ENCODE results near the gene LTA.

LTA gene

GRCh38 chr6:31572041-31572911, at the start of gene LTA:
Gene LTA, plus strand, starts transcription at chr6:31572289. Its CDS starts 454 bp downstream, at chr6:31572743.
- Histone ChIP-seq H3K9me3 (ENCODE audit: control insufficient read depth in 5 of 5, low read length in 5 of 5) (no peaks in the 10 kb centered on the region), H3K36me3 (ENCODE audit: control insufficient read depth in 5 of 5, insufficient read depth in 5 of 5, low read length in 5 of 5) (peaks cover 0 to 4% (median 0%) of the 10 kb centered on the region in 5 donors), H3K27ac (ENCODE audit: low read depth, low read length) (no peak within 1 kb of the TSS), H3K27me3 (ENCODE audit: control insufficient read depth in 5 of 5, insufficient read depth in 4 of 5, low read length in 5 of 5) (peaks cover 0 to 4% (median 0%) of the 10 kb centered on the region in 5 donors), H3K9ac (ENCODE audit: low read length in 5 of 5) (no peak within 1 kb of the TSS), H3K4me3 (ENCODE audit: low read depth in 1 of 5, low read length in 5 of 5) (no peak within 1 kb of the TSS), H3K4me1 (ENCODE audit: control insufficient read depth in 5 of 5, insufficient read depth in 5 of 5, low read length in 5 of 5) (peaks cover 0 to 34% (median 9%) of the 10 kb centered on the region in 5 donors)

DNA sequence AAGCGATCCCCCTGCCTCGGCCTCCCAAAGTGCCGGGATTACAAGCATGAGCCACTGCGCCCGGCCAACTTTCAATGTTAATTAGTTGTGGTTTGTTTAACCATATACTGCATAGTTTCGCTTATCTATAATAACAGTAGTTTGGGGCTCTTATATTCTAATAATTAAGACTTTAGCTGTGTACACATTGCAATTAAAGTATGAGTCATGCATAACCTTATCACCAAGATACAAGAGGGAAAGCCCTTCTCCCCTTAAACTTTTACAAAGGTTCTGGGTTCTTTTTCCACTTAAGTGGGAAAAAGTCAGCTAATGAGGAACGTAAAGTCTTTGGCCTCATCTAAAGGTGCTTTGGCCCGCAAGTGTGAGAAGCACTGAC, 46.5 kb upstream of the LTA start:
- Histone ChIP-seq H3K4me1 (ENCODE audit: control insufficient read depth in 5 of 5, insufficient read depth in 5 of 5, low read length in 5 of 5) (no peaks in the 10 kb centered on the region), H3K27ac (ENCODE audit: low read depth, low read length) (no peak overlapping the region), H3K9me3 (ENCODE audit: control insufficient read depth in 5 of 5, low read length in 5 of 5) (no peaks in the 10 kb centered on the region), H3K4me3 (ENCODE audit: low read depth in 1 of 5, low read length in 5 of 5) (no peak overlapping the region), H3K36me3 (ENCODE audit: control insufficient read depth in 5 of 5, insufficient read depth in 5 of 5, low read length in 5 of 5) (peaks cover 0 to 13% (median 11%) of the 10 kb centered on the region in 5 donors), H3K27me3 (ENCODE audit: control insufficient read depth in 5 of 5, insufficient read depth in 4 of 5, low read length in 5 of 5) (no peaks in the 10 kb centered on the region), H3K9ac (ENCODE audit: low read length in 5 of 5) (no peak overlapping the region)

DNA sequence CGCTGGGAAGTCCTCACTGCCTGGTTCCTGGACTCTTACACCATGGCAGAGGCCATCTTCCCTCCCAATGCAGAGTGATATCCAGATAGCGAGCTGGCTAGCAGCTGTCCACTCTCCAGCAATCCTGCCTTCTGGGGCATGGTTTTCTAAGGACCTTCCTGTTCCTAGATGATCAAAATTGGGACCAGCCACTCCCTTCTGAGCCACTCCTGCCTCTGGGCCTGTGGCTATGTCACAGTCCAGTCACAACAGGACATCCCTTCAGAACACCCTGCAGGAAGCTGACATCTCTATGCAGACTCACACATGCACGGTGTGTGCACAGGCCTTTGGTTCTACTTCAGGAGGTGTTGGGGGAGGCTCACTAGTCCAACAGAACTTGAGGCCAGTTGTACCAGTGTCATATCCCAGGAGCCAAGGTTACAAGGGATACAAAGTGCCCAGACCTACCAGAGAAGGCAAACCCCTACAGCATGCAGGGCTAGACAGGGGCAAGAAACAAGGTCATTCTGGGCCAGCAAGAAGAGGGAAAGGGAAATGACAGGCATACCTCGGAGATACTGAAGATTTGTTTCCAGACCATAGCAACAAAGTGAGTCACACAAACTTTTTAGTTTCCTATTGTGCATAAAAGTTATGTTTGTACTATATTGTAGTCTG, 46.0 kb upstream of the LTA start:
- H3K27ac ChIP-seq (ENCODE audit: low read depth, low read length): no peak overlapping the region
- no peaks in the 10 kb centered on the region for H3K9me3 ChIP-seq (ENCODE audit: control insufficient read depth in 5 of 5, low read length in 5 of 5)

DNA sequence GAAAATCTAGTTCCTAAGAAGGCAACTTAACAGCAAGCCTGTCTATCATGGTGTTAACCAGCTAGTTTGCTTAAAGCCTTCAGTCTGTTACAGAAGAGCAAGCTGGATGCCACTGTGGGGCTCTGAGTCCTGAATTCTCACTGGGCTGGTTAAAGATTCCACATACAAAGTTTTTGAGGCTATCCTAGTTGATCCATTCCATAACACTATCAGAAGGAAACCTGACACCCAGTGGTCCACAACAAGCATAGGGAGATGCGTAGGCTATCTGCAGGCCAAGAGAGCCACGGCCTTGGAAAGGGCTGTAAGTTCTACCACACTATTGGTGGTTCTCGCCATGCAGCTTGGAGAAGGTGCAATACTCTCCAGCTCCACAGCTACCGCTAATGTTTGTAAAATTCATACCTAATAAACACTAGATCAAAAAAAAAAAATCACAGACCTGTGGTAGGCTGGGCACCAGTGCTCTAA, 43.7 kb upstream of the LTA start:
- no peaks in the 10 kb centered on the region for H3K9me3 ChIP-seq (ENCODE audit: control insufficient read depth in 5 of 5, low read length in 5 of 5)
- H3K4me3 ChIP-seq (ENCODE audit: low read depth in 1 of 5, low read length in 5 of 5): no peak overlapping the region
- H3K4me1 ChIP-seq (ENCODE audit: control insufficient read depth in 5 of 5, insufficient read depth in 5 of 5, low read length in 5 of 5): no peaks in the 10 kb centered on the region
- no peak overlapping the region for H3K27ac ChIP-seq (ENCODE audit: low read depth, low read length)
- no peak overlapping the region for H3K9ac ChIP-seq (ENCODE audit: low read length in 5 of 5)
- peaks cover 5 to 39% (median 35%) of the 10 kb centered on the region in 5 donors for H3K36me3 ChIP-seq (ENCODE audit: control insufficient read depth in 5 of 5, insufficient read depth in 5 of 5, low read length in 5 of 5)
- H3K27me3 ChIP-seq (ENCODE audit: control insufficient read depth in 5 of 5, insufficient read depth in 4 of 5, low read length in 5 of 5): no peaks in the 10 kb centered on the region

More for the DNA sequence above, 46.0 kb upstream of the LTA start:
- no peak overlapping the region for H3K4me3 ChIP-seq (ENCODE audit: low read depth in 1 of 5, low read length in 5 of 5)
- H3K9ac ChIP-seq (ENCODE audit: low read length in 5 of 5): no peak overlapping the region
- no peaks in the 10 kb centered on the region for H3K4me1 ChIP-seq (ENCODE audit: control insufficient read depth in 5 of 5, insufficient read depth in 5 of 5, low read length in 5 of 5)
- H3K27me3 ChIP-seq (ENCODE audit: control insufficient read depth in 5 of 5, insufficient read depth in 4 of 5, low read length in 5 of 5): no peaks in the 10 kb centered on the region
- H3K36me3 ChIP-seq (ENCODE audit: control insufficient read depth in 5 of 5, insufficient read depth in 5 of 5, low read length in 5 of 5): peaks cover 0 to 18% (median 16%) of the 10 kb centered on the region in 5 donors

DNA sequence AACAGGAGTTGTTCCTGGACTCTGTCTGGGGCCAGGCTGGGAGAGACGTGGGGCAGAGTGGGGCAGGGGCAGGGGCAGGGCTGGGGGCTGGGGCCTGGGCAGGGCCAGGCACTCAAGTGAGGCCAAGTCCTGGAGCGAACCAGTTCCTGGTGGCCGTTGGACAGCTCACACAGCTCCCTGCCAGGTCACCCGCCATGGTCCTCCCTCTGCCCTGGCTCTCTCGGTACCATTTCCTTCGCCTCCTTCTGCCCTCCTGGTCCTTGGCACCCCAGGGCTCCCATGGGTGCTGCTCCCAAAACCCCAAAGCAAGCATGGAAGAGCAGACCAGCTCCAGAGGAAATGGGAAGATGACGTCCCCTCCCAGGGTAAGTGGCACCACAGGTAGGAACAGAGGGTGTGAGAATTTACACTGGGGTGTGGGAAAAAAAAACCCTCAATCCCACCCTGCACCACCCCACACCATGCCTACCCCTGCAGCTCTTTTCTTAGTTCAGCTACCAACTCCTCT, 43.2 kb upstream of the LTA start, which contains the start of gene MCCD1:
MCCD1 (plus strand) TSS at position 142 of the 508 bp plus-strand sequence; CDS start at position 195, 53 bp downstream.
- Histone ChIP-seq H3K27me3 (ENCODE audit: control insufficient read depth in 5 of 5, insufficient read depth in 4 of 5, low read length in 5 of 5) (no peaks in the 10 kb centered on the region), H3K36me3 (ENCODE audit: control insufficient read depth in 5 of 5, insufficient read depth in 5 of 5, low read length in 5 of 5) (peaks cover 6 to 44% (median 40%) of the 10 kb centered on the region in 5 donors), H3K27ac (ENCODE audit: low read depth, low read length) (no peak within 1 kb of the TSS), H3K4me3 (ENCODE audit: low read depth in 1 of 5, low read length in 5 of 5) (no peak within 1 kb of the TSS), H3K4me1 (ENCODE audit: control insufficient read depth in 5 of 5, insufficient read depth in 5 of 5, low read length in 5 of 5) (no peaks in the 10 kb centered on the region), H3K9me3 (ENCODE audit: control insufficient read depth in 5 of 5, low read length in 5 of 5) (no peaks in the 10 kb centered on the region), H3K9ac (ENCODE audit: low read length in 5 of 5) (no peak within 1 kb of the TSS)

DNA sequence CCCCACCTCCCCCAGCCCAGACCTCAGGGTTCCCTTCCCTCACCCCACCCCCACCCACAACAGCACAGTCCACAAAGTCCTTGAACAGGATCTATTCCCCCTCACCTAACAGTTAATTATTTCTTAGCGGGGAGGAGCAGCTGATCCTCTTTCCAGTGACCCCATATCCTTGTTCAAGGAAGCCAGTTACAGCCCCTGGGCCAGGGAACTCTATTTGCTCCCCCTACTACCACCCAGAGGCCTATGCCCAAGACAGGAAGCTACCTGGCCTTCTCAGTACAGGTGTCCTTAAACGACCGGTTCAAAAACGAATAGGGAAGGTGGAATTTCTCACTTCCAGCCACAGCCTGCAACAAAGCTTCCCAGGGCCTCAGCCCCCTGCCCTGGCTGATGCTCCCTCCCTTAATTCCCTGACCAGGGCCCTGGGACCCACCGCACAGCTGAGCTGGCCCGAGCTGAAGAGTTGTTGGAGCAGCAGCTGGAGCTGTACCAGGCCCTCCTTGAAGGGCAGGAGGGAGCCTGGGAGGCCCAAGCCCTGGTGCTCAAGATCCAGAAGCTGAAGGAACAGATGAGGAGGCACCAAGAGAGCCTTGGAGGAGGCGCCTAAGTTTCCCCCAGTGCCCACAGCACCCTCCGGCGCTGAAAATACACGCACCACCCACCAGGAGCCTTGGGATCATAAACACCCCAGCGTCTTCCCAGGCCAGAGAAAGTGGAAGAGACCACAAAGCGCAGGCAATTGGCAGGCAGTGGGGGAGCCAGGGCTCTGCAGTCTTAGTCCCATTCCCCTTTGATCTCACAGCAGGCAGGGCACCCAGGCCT, 42.5 kb upstream of the LTA start:
- Histone ChIP-seq H3K36me3 (ENCODE audit: control insufficient read depth in 5 of 5, insufficient read depth in 5 of 5, low read length in 5 of 5) (peaks cover 6 to 51% (median 47%) of the 10 kb centered on the region in 5 donors), H3K4me3 (ENCODE audit: low read depth in 1 of 5, low read length in 5 of 5) (no peak overlapping the region), H3K9ac (ENCODE audit: low read length in 5 of 5) (no peak overlapping the region), H3K27me3 (ENCODE audit: control insufficient read depth in 5 of 5, insufficient read depth in 4 of 5, low read length in 5 of 5) (no peaks in the 10 kb centered on the region), H3K27ac (ENCODE audit: low read depth, low read length) (no peak overlapping the region), H3K4me1 (ENCODE audit: control insufficient read depth in 5 of 5, insufficient read depth in 5 of 5, low read length in 5 of 5) (no peaks in the 10 kb centered on the region), H3K9me3 (ENCODE audit: control insufficient read depth in 5 of 5, low read length in 5 of 5) (no peaks in the 10 kb centered on the region)

GRCh38 chr6:31530659-31531058, 41.4 kb upstream of the LTA start:
- no peaks in the 10 kb centered on the region for H3K4me1 ChIP-seq (ENCODE audit: control insufficient read depth in 5 of 5, insufficient read depth in 5 of 5, low read length in 5 of 5)
- no peaks in the 10 kb centered on the region for H3K27me3 ChIP-seq (ENCODE audit: control insufficient read depth in 5 of 5, insufficient read depth in 4 of 5, low read length in 5 of 5)
- no peak overlapping the region for H3K27ac ChIP-seq (ENCODE audit: low read depth, low read length)
- H3K36me3 ChIP-seq (ENCODE audit: control insufficient read depth in 5 of 5, insufficient read depth in 5 of 5, low read length in 5 of 5): peaks cover 9 to 62% (median 58%) of the 10 kb centered on the region in 5 donors
- no peaks in the 10 kb centered on the region for H3K9me3 ChIP-seq (ENCODE audit: control insufficient read depth in 5 of 5, low read length in 5 of 5)
- no peak overlapping the region for H3K4me3 ChIP-seq (ENCODE audit: low read depth in 1 of 5, low read length in 5 of 5)
- no peak overlapping the region for H3K9ac ChIP-seq (ENCODE audit: low read length in 5 of 5)

GRCh38 chr6:31531162-31531561, 40.9 kb upstream of the LTA start:
- Histone ChIP-seq H3K4me3 (ENCODE audit: low read depth in 1 of 5, low read length in 5 of 5) (no peak overlapping the region), H3K9me3 (ENCODE audit: control insufficient read depth in 5 of 5, low read length in 5 of 5) (no peaks in the 10 kb centered on the region), H3K27ac (ENCODE audit: low read depth, low read length) (no peak overlapping the region), H3K9ac (ENCODE audit: low read length in 5 of 5) (no peak overlapping the region), H3K27me3 (ENCODE audit: control insufficient read depth in 5 of 5, insufficient read depth in 4 of 5, low read length in 5 of 5) (no peaks in the 10 kb centered on the region), H3K4me1 (ENCODE audit: control insufficient read depth in 5 of 5, insufficient read depth in 5 of 5, low read length in 5 of 5) (no peaks in the 10 kb centered on the region), H3K36me3 (ENCODE audit: control insufficient read depth in 5 of 5, insufficient read depth in 5 of 5, low read length in 5 of 5) (peaks cover 14 to 67% (median 63%) of the 10 kb centered on the region in 5 donors)

DNA sequence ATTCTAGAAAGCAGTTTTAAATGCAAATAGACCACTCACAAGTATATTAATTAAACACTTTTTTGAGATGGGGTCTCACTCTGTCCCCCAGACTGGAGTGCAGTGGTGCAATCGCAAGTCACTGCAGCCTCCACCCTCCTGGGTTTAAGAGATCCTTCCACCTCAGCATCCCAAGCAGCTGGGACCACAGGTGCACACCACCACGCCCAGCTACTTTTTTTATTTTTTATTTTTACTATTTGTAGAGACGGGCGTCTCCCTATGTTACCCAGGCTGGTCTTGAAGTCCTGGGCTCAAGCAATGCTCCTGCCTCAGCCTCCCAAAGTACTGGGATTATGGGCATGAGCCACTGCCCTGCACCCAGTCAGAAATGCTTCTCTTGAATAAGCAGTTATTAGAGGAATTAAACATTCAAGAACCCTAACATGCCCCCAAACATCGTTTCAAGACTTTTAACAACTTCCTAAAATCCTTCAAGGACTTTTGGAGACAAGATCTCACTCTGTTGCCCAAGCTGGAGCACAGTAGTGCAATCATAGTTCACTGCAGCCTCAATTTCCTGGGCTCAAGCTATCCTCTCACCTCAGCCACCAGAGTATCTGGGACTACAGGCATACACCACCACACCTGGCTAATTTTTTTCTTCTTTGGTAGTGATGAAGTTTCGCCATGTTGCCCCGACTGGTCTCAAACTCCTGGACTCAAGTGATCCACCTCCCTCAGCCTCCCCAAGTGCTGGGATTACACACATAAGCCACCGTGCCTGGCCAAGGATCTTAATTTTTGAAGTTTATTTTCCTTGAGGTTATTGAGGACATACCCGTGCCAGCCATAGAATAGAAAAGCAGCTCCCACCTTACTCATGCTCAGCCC, 40.1 kb upstream of the LTA start:
- no peaks in the 10 kb centered on the region for H3K4me1 ChIP-seq (ENCODE audit: control insufficient read depth in 5 of 5, insufficient read depth in 5 of 5, low read length in 5 of 5)
- peaks cover 19 to 75% (median 71%) of the 10 kb centered on the region in 5 donors for H3K36me3 ChIP-seq (ENCODE audit: control insufficient read depth in 5 of 5, insufficient read depth in 5 of 5, low read length in 5 of 5)
- H3K9ac ChIP-seq (ENCODE audit: low read length in 5 of 5): no peak overlapping the region
- no peak overlapping the region for H3K27ac ChIP-seq (ENCODE audit: low read depth, low read length)
- H3K9me3 ChIP-seq (ENCODE audit: control insufficient read depth in 5 of 5, low read length in 5 of 5): no peaks in the 10 kb centered on the region
- H3K27me3 ChIP-seq (ENCODE audit: control insufficient read depth in 5 of 5, insufficient read depth in 4 of 5, low read length in 5 of 5): no peaks in the 10 kb centered on the region
- no peak overlapping the region for H3K4me3 ChIP-seq (ENCODE audit: low read depth in 1 of 5, low read length in 5 of 5)
